H1 (cell line): ENCODE results near the gene PKD2. TPM values are rescaled to one million over a fixed set of nuclear protein-coding genes. Genes with fewer than 3 reads are reported as not detected.

Source experiments
- BRCA1 ChIP-seq: IDR thresholded peaks from 2 replicates; pipeline ENCODE4 v1.6.1; 2012; ENCODE audit warnings: low read depth, low read length, improper control_type of control experiment
- GTF2F1 ChIP-seq: IDR thresholded peaks from 2 replicates; pipeline ENCODE4 v1.6.1; 2012; ENCODE audit warnings: low read depth, low read length, improper control_type of control experiment, borderline replicate concordance
- HDAC6 ChIP-seq: IDR thresholded peaks from one replicate; pipeline ENCODE4 v1.7.1; 2012; ENCODE audit warnings: low read depth, mild to moderate bottlenecking, inconsistent platforms, low read length, moderate library complexity
- RFX5 ChIP-seq: IDR thresholded peaks from 2 replicates; pipeline ENCODE4 v1.6.1; 2011; ENCODE audit warnings: low read depth, low read length, improper control_type of control experiment, borderline replicate concordance
- SIN3A ChIP-seq, 2 experiments: IDR thresholded peaks in 1 of 2; conservative IDR thresholded peaks in 1 of 2; 2 replicates each; pipeline ENCODE4 v1.6.1; 2011 to 2012; ENCODE audit warnings: low read length in 2 of 2, improper control_type of control experiment in 1 of 2, low read depth in 1 of 2, mild to moderate bottlenecking in 1 of 2
- polyA plus RNA-seq, 7 experiments: library from polyadenylated mRNA; depleted of rRNA in 3 of 7; stranded (reverse) in 5 of 7; unstranded in 2 of 7; fragments of >200 nt in 5 of 7; fragments of 200-250 nt in 2 of 7; gene quantifications; 1 replicate in 5 of 7; 2 replicates in 1 of 7; 4 replicates in 1 of 7; pipeline versions ENCODE4 v1.2.1 to v1.2.3, GENCODE V29; 2011 to 2013; ENCODE audit warnings: missing spikeins in 2 of 7, mixed read lengths in 2 of 7
- total RNA-seq: library from RNA; stranded (reverse); fragmentation: NEBNext Ultra II Directional; extraction: Animal tissue kit (Norgen Biotek cat#: 25700); gene quantifications from 2 replicates; pipeline ENCODE4 v1.2.1, GENCODE V29; 2021
- TF ChIP-seq, protein P1 (sequence below): IDR thresholded peaks from 2 replicates; pipeline ENCODE4 v1.6.1; 2012; ENCODE audit warnings: inconsistent platforms

Gene PKD2
- total and polyA plus RNA-seq, 2 of the 8 experiments (the other 6 are each of a cell fraction or from before 2014, with no cell fraction given), result 16.0 to 32.0 TPM

DNA sequence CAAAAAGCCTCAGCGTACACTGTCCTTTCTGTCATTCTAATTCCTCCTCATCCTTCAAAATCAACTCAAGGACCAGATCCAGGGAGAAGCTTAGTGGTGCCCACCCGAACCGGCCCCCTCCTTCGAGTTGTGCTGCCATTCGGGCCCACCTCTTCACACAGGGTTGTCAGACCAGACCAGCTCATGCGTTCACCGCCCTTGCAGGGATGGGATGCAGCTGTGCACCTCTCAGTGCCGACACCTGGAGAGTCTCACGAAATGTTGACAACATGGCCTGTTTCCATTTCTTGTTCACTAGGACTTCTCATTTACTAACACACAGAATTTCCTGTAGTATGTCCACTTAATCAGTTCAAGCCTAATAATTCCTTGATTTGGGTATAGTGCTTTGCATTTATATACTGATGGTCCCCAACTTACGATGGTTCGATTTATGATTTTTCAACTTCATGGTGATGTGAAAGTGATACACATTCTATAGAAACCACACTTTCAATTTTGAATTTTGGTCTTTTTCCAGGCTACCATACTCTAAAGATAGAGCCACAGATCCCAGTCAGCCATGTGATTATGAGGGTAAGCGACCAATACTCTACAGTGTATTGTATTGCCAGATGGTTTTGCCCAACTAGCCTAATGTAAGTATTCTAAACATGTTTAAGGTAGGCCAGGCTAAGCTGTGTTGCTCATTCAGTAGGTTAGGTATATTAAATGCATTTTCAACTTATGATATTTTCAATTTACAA is 23.3 kb downstream of the PKD2 start (continued):
- TF ChIP-seq, protein P1, sequence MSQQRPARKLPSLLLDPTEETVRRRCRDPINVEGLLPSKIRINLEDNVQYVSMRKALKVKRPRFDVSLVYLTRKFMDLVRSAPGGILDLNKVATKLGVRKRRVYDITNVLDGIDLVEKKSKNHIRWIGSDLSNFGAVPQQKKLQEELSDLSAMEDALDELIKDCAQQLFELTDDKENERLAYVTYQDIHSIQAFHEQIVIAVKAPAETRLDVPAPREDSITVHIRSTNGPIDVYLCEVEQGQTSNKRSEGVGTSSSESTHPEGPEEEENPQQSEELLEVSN, result no peak
- TF ChIP-seq SIN3A (conservative IDR thresholded peaks at IDR 0.05 in 1 of 2, IDR thresholded peaks at IDR 0.05 in 1 of 2; ENCODE audit: low read depth in 1 of 2, low read length in 2 of 2) (no peak), BRCA1 (no peak), RFX5 (no peak), HDAC6 (no peak), GTF2F1 (no peak)
